ENCODE measurements around the gene GTF3A. TPM values are rescaled to one million over a fixed set of nuclear protein-coding genes. Genes with fewer than 3 reads are reported as not detected.

GTF3A gene
- total and polyA plus RNA-seq, 2 donors, result 247 to 293 TPM

Other genes starting within 250 kb of the GTF3A start
- 2,549 TPM for gene RPL21, start 173.1 kb upstream of the GTF3A start, total RNA-seq
- 2,202 TPM for gene RPL21, start 173.1 kb upstream of the GTF3A start, polyA plus RNA-seq
- 1.7 TPM for gene RASL11A, start 153.8 kb upstream of the GTF3A start, total RNA-seq
- gene RASL11A, start 153.8 kb upstream of the GTF3A start, polyA plus RNA-seq, result 9.9 TPM
- gene MTIF3, start 25.9 kb downstream of the GTF3A start, total RNA-seq, result 71.9 TPM
- gene MTIF3, start 25.9 kb downstream of the GTF3A start, polyA plus RNA-seq, result 134 TPM
- 6.9 TPM for gene LNX2, start 195.9 kb downstream of the GTF3A start, total RNA-seq
- 9.4 TPM for gene LNX2, start 195.9 kb downstream of the GTF3A start, polyA plus RNA-seq
- gene POLR1D, start 197.3 kb downstream of the GTF3A start, total RNA-seq, result 122 TPM
- 221 TPM for gene POLR1D, start 197.3 kb downstream of the GTF3A start, polyA plus RNA-seq

Data from thymus (tissue), 2 donors.